Gastrocnemius medialis (tissue), 4 donors: Measurements from ENCODE around the gene BCL2L14. TPM values are rescaled to one million over a fixed set of nuclear protein-coding genes. Genes with fewer than 3 reads are reported as not detected.

Experiments used
- ATAC-seq, 2 donors: fragments of 150-250 bp; one replicate each; pipeline ENCODE4 v1.9.1; 2016
- DNase-seq, 2 donors: peaks; one replicate each; pipeline ENCODE4 v3.0.0-alpha.2; 2019
- H3K27ac ChIP-seq, 4 donors: fragments of 200-600 bp; sonication (generic); 1 replicate in 1 of 4; 2 replicates in 3 of 4; pipeline ENCODE4 v1.5.1; 2016 to 2018; ENCODE audit warnings: mild to moderate bottlenecking in 2 of 4, moderate library complexity in 1 of 4
- H3K27me3 ChIP-seq, 3 donors: fragments of 200-600 bp; sonication (generic) in 2 of 3; 1 replicate in 1 of 3; 2 replicates in 2 of 3; pipeline versions ENCODE4 v1.5.1 to v1.6.0; 2016 to 2019; ENCODE audit warnings: mild to moderate bottlenecking in 1 of 3, moderate library complexity in 1 of 3
- H3K36me3 ChIP-seq, 2 donors: fragments of 200-600 bp; sonication (generic) in 1 of 2; one replicate each; pipeline ENCODE4 v1.5.1; 2017 to 2018
- H3K4me1 ChIP-seq, 2 donors: fragments of 200-600 bp; sonication (generic) in 1 of 2; one replicate each; pipeline ENCODE4 v1.5.1; 2016 to 2017; ENCODE audit warnings: mild to moderate bottlenecking in 2 of 2
- H3K4me3 ChIP-seq, 4 donors: fragments of 200-600 bp; sonication (generic) in 3 of 4; 1 replicate in 1 of 4; 2 replicates in 3 of 4; pipeline ENCODE4 v1.5.1; 2016 to 2019; ENCODE audit warnings: mild to moderate bottlenecking in 2 of 4
- H3K9me3 ChIP-seq, 3 donors: fragments of 200-600 bp; sonication (generic) in 2 of 3; 1 replicate in 1 of 3; 2 replicates in 2 of 3; pipeline ENCODE4 v1.5.1; 2016 to 2019
- CTCF ChIP-seq, 5 experiments: fragments of 450-650 bp in 3 of 5; fragments of 200-600 bp in 2 of 5; sonication (generic) in 2 of 5; IDR thresholded peaks in 4 of 5; conservative IDR thresholded peaks in 1 of 5; 1 replicate in 4 of 5; 2 replicates in 1 of 5; pipeline ENCODE4 v1.5.1; 2016 to 2019; ENCODE audit warnings: antibody characterized with exemption in 5 of 5, mild to moderate bottlenecking in 3 of 5, moderate library complexity in 3 of 5
- POLR2A ChIP-seq, 2 donors: fragments of 450-650 bp; IDR thresholded peaks; one replicate each; pipeline ENCODE4 v1.6.1; 2017; ENCODE audit warnings: antibody characterized with exemption in 2 of 2, mild to moderate bottlenecking in 2 of 2, moderate library complexity in 2 of 2
- in situ Hi-C, 4 donors: fragments of 200-750 bp; cut with MboI; loops; one replicate each; pipeline versions ENCODE4 v1.15.0 to v1.8.0; 2017; ENCODE audit warnings: low sequenced_read_pairs in 4 of 4
- intact Hi-C: fragments of 100-400 bp; cut with DNase I; formaldehyde crosslinking; loops from one replicate; pipeline ENCODE4 v1.15.1; 2023; ENCODE audit warnings: low total_unique reads
- total RNA-seq, 4 donors: library from RNA; depleted of rRNA; stranded (reverse); fragments of >200 nt; gene quantifications; one replicate each; pipeline versions ENCODE4 v1.1.0 to v1.2.3, GENCODE V29; 2016

The BCL2L14 gene
- total RNA-seq, 4 donors from 2014 or later = not detected

DNA sequence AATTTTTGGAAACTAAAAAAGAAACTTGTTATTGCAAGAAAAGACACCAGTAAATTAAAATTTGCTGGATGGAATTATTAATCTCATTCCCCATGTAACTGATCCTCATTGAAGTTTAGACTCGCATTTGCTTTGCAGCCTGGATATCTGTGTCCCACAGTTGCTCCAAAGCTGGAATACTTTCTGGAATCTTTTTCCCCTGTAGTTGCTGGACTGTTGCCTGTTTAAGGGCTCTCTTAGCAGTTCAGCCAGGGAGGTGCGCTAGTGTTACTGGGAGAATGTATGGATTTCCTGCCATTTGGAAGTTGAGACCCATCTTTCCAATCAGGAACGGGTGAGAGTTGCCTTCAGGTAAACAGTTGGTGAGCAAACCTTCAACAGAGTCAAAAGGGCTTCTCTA lies 20.3 kb downstream of the BCL2L14 start:
- Histone ChIP-seq H3K27ac (no peak overlapping the region), H3K4me1 (no peaks in the 10 kb centered on the region), H3K4me3 (no peak overlapping the region), H3K27me3 (no peaks in the 10 kb centered on the region), H3K36me3 (no peaks in the 10 kb centered on the region), H3K9me3 (no peaks in the 10 kb centered on the region)
- intact Hi-C loops (no loop called here), in situ Hi-C loops (loop anchor here in 1 of 4 donors (25.0 kb wide), 1 partner anchor 246 kb away; no protein-coding TSS in a partner anchor)
- ATAC-seq (no peak), DNase-seq (no peak)
- TF ChIP-seq POLR2A (IDR thresholded peaks at IDR 0.05) (no peak), CTCF (IDR thresholded peaks at IDR 0.05 in 4 of 5, conservative IDR thresholded peaks at IDR 0.05 in 1 of 5) (no peak)

- intact Hi-C loops = no loop called here
- in situ Hi-C loops = loop anchor here in 1 of 4 donors (25.0 kb wide), 1 partner anchor 245 kb away; no protein-coding TSS in a partner anchor
- ATAC-seq (no peak), DNase-seq (no peak)
- H3K36me3 ChIP-seq = no peaks in the 10 kb centered on the region
- H3K4me1 ChIP-seq = no peaks in the 10 kb centered on the region
- no peak overlapping the region for H3K4me3 ChIP-seq
- TF ChIP-seq CTCF (IDR thresholded peaks at IDR 0.05 in 4 of 5, conservative IDR thresholded peaks at IDR 0.05 in 1 of 5) (no peak), POLR2A (IDR thresholded peaks at IDR 0.05) (no peak)
- no peaks in the 10 kb centered on the region for H3K9me3 ChIP-seq
- no peaks in the 10 kb centered on the region for H3K27me3 ChIP-seq
- H3K27ac ChIP-seq = no peak overlapping the region
Measured at GRCh38 chr12:12091977-12092663, 21.4 kb downstream of the BCL2L14 start.

DNA sequence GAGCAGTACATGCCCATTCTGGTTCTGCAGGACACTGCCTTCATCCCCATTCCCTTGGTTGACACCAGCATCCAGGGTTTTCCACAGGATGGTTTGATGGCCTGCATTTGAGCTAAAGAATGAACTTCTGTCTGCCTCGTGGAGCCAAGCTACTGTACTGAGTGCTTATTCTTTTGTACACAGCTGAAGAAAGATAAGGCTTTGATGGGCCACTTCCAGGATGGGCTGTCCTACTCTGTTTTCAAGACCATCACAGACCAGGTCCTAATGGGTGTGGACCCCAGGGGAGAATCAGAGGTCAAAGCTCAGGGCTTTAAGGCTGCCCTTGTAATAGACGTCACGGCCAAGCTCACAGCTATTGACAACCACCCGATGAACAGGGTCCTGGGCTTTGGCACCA lies 23.7 kb downstream of the BCL2L14 start:
- in situ Hi-C loops (loop anchor here in 1 of 4 donors (25.0 kb wide), 1 partner anchor 243 kb away; no protein-coding TSS in a partner anchor), intact Hi-C loops (no loop called here)
- Histone ChIP-seq H3K27me3 (no peaks in the 10 kb centered on the region), H3K9me3 (no peaks in the 10 kb centered on the region), H3K27ac (no peak overlapping the region), H3K4me3 (no peak overlapping the region), H3K4me1 (no peaks in the 10 kb centered on the region), H3K36me3 (no peaks in the 10 kb centered on the region)
- TF ChIP-seq POLR2A (IDR thresholded peaks at IDR 0.05) = no peak
- no peak for TF ChIP-seq CTCF (IDR thresholded peaks at IDR 0.05 in 4 of 5, conservative IDR thresholded peaks at IDR 0.05 in 1 of 5)
- DNase-seq = no peak
- ATAC-seq = no peak

DNA sequence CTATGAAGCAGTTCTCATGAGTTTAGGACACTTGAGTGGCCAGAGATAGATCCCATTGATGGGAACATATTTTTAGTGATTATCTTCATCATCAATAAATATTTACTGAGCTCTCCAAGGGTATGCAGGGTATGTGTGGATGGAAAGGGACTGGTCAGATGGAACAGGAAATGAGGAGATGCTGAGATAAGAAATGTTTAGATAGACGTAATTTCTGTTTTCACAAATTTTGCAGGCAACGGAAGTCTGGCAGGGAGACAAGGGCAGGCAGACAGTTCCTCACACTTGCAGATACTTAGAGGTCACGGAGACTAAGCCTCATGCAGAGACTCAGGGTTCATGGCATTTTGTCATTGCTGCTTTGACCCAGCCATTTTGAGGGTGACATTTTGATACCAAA lies 24.3 kb downstream of the BCL2L14 start:
- H3K4me1 ChIP-seq = no peaks in the 10 kb centered on the region
- intact Hi-C loops (no loop called here), in situ Hi-C loops (loop anchor here in 1 of 4 donors (25.0 kb wide), 1 partner anchor 242 kb away; no protein-coding TSS in a partner anchor)
- H3K9me3 ChIP-seq = no peaks in the 10 kb centered on the region
- no peaks in the 10 kb centered on the region for H3K27me3 ChIP-seq
- no peak overlapping the region for H3K27ac ChIP-seq
- no peak for TF ChIP-seq CTCF (IDR thresholded peaks at IDR 0.05 in 4 of 5, conservative IDR thresholded peaks at IDR 0.05 in 1 of 5)
- no peaks in the 10 kb centered on the region for H3K36me3 ChIP-seq
- H3K4me3 ChIP-seq = no peak overlapping the region
- no peak for DNase-seq
- ATAC-seq = no peak
